Neural cell (in vitro differentiated cells): ENCODE results near the gene A2M. TPM values are rescaled to one million over a fixed set of nuclear protein-coding genes. Genes with fewer than 3 reads are reported as not detected.

Source experiments
- H2AFZ ChIP-seq: fragments of 200-600, 300-800 bp; sonication (generic), shearing (Covaris generic); 2 replicates; pipeline ENCODE4 v1.6.0; 2014; ENCODE audit warnings: low read depth, mild to moderate bottlenecking, antibody characterized with exemption, low read length, moderate library complexity
- H3F3A ChIP-seq: fragments of 200-600 bp; shearing (Covaris generic); 2 replicates; pipeline ENCODE4 v1.6.1; 2016; ENCODE audit warnings: mild to moderate bottlenecking, moderate library complexity, mixed read lengths, antibody characterized with exemption, low read length; ENCODE audit not compliant: insufficient read depth, poor library complexity, severe bottlenecking
- H3K27ac ChIP-seq: fragments of 200-600, 300-800 bp; sonication (generic), shearing (Covaris generic); 2 replicates; pipeline ENCODE4 v1.5.1; 2014; ENCODE audit warnings: mild to moderate bottlenecking, low read length, moderate library complexity
- H3K27me3 ChIP-seq: fragments of 300-800, 200-600 bp; sonication (generic), shearing (Covaris generic); 2 replicates; pipeline ENCODE4 v1.6.0; 2014; ENCODE audit warnings: mild to moderate bottlenecking, low read depth, low read length, moderate library complexity; ENCODE audit not compliant: insufficient read depth
- H3K36me3 ChIP-seq: fragments of 300-800, 200-600 bp; sonication (generic), shearing (Covaris generic); 2 replicates; pipeline ENCODE4 v1.5.1; 2014; ENCODE audit warnings: mild to moderate bottlenecking, antibody characterized with exemption, low read length, moderate library complexity; ENCODE audit not compliant: insufficient read depth
- H3K4me2 ChIP-seq: fragments of 300-800, 200-600 bp; sonication (generic), shearing (Covaris generic); 2 replicates; pipeline ENCODE4 v1.6.0; 2014; ENCODE audit warnings: mild to moderate bottlenecking, low read length
- H3K4me3 ChIP-seq: fragments of 300-800, 200-600 bp; sonication (generic), shearing (Covaris generic); 2 replicates; pipeline ENCODE4 v1.5.1; 2014; ENCODE audit warnings: mild to moderate bottlenecking, low read length, moderate library complexity
- H3K79me2 ChIP-seq: fragments of 200-600 bp; shearing (Covaris generic); replicated peaks from 2 replicates; pipeline ENCODE4 v1.6.0; 2014; ENCODE audit warnings: mild to moderate bottlenecking, low read length, moderate library complexity; ENCODE audit not compliant: insufficient read depth
- H3K9ac ChIP-seq: fragments of 300-800, 200-600 bp; sonication (generic), shearing (Covaris generic); 2 replicates; pipeline ENCODE4 v1.6.1; 2016; ENCODE audit warnings: mild to moderate bottlenecking, low read length, mixed read lengths
- H3K9me2 ChIP-seq: fragments of 200-600 bp; shearing (Covaris generic); 2 replicates; pipeline ENCODE4 v1.6.1; 2016; ENCODE audit warnings: mild to moderate bottlenecking, low read length, mixed read lengths; ENCODE audit not compliant: insufficient read depth
- H3K9me3 ChIP-seq: fragments of 200-600, 300-800 bp; sonication (generic), shearing (Covaris generic); 2 replicates; pipeline ENCODE4 v1.6.1; 2016; ENCODE audit warnings: mild to moderate bottlenecking, mixed run types, low read length, moderate library complexity, mixed read lengths
- H4K20me1 ChIP-seq: fragments of 200-600 bp; shearing (Covaris generic); 2 replicates; pipeline ENCODE4 v1.6.1; 2016; ENCODE audit warnings: mild to moderate bottlenecking, mixed run types; ENCODE audit not compliant: insufficient read depth
- EP300 ChIP-seq: fragments of 450-650 bp; conservative IDR thresholded peaks from 2 replicates; pipeline ENCODE4 v1.6.1; 2014; ENCODE audit warnings: antibody characterized with exemption, mild to moderate bottlenecking, moderate library complexity; ENCODE audit not compliant: poor library complexity, severe bottlenecking
- EZH2 ChIP-seq: fragments of 200-600, 300-800 bp; shearing (Covaris generic), sonication (generic); IDR thresholded peaks from 2 replicates; pipeline ENCODE4 v1.6.1; 2014; ENCODE audit warnings: antibody characterized with exemption, low read length, borderline replicate concordance, mild to moderate bottlenecking; ENCODE audit not compliant: insufficient read depth, poor library complexity, severe bottlenecking
- MXI1 ChIP-seq: fragments of 450-650 bp; conservative IDR thresholded peaks from 2 replicates; pipeline ENCODE4 v1.6.1; 2014; ENCODE audit warnings: antibody characterized with exemption, mild to moderate bottlenecking; ENCODE audit not compliant: poor library complexity, severe bottlenecking
- POLR2AphosphoS5 ChIP-seq: IDR thresholded peaks from 2 replicates; pipeline ENCODE4 v1.6.1; 2012
- RAD21 ChIP-seq: fragments of 450-650 bp; conservative IDR thresholded peaks from 2 replicates; pipeline ENCODE4 v1.6.1; 2014; ENCODE audit warnings: antibody characterized with exemption, mild to moderate bottlenecking, moderate library complexity
- SMC3 ChIP-seq: fragments of 450-650 bp; conservative IDR thresholded peaks from 2 replicates; pipeline ENCODE4 v1.6.1; 2014; ENCODE audit warnings: antibody characterized with exemption, mild to moderate bottlenecking, moderate library complexity; ENCODE audit not compliant: poor library complexity
- TAF1 ChIP-seq: IDR thresholded peaks from 2 replicates; pipeline ENCODE4 v1.6.1; 2012; ENCODE audit warnings: low read depth
- polyA plus RNA-seq: library from polyadenylated mRNA; depleted of rRNA; stranded (reverse); fragments of >200 nt; gene quantifications from 2 replicates; pipeline ENCODE4 v1.2.3, GENCODE V29; 2014
- TF ChIP-seq, protein P1 (sequence below): fragments of 450-650 bp; IDR thresholded peaks from 2 replicates; pipeline ENCODE4 v1.5.1; 2014; ENCODE audit warnings: antibody characterized with exemption, mild to moderate bottlenecking, moderate library complexity; ENCODE audit not compliant: poor library complexity, severe bottlenecking
- TF ChIP-seq, protein P2 (sequence below): IDR thresholded peaks from 2 replicates; pipeline ENCODE4 v1.6.1; 2012; ENCODE audit warnings: borderline replicate concordance

Gene A2M
- polyA plus RNA-seq, 1 donor from 2014 or later, result 0.09 TPM

DNA sequence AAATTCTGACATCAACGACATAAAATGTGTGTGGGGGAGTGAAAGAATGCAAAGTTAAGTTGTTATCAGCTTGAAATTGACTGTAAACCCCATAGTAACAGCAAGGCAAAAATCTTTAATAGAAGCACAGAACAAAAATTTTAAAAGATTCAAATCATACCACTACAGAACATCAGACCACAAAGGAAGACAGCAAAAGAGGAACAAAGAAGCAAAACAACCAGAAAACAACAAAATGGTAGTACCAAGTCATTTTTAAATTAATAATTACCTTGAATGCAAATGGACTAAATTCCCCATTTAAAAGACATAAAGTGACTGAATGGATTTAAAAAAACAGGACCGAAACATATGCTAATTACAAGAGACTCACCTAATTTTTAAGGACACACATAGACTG lies 31.3 kb downstream of the A2M start:
- TF ChIP-seq, protein P1, sequence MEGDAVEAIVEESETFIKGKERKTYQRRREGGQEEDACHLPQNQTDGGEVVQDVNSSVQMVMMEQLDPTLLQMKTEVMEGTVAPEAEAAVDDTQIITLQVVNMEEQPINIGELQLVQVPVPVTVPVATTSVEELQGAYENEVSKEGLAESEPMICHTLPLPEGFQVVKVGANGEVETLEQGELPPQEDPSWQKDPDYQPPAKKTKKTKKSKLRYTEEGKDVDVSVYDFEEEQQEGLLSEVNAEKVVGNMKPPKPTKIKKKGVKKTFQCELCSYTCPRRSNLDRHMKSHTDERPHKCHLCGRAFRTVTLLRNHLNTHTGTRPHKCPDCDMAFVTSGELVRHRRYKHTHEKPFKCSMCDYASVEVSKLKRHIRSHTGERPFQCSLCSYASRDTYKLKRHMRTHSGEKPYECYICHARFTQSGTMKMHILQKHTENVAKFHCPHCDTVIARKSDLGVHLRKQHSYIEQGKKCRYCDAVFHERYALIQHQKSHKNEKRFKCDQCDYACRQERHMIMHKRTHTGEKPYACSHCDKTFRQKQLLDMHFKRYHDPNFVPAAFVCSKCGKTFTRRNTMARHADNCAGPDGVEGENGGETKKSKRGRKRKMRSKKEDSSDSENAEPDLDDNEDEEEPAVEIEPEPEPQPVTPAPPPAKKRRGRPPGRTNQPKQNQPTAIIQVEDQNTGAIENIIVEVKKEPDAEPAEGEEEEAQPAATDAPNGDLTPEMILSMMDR, result no peak
- TF ChIP-seq POLR2AphosphoS5 (no peak), RAD21 (no peak), EP300 (no peak), TAF1 (no peak), EZH2 (no peak), MXI1 (no peak), SMC3 (no peak)
- TF ChIP-seq, protein P2, sequence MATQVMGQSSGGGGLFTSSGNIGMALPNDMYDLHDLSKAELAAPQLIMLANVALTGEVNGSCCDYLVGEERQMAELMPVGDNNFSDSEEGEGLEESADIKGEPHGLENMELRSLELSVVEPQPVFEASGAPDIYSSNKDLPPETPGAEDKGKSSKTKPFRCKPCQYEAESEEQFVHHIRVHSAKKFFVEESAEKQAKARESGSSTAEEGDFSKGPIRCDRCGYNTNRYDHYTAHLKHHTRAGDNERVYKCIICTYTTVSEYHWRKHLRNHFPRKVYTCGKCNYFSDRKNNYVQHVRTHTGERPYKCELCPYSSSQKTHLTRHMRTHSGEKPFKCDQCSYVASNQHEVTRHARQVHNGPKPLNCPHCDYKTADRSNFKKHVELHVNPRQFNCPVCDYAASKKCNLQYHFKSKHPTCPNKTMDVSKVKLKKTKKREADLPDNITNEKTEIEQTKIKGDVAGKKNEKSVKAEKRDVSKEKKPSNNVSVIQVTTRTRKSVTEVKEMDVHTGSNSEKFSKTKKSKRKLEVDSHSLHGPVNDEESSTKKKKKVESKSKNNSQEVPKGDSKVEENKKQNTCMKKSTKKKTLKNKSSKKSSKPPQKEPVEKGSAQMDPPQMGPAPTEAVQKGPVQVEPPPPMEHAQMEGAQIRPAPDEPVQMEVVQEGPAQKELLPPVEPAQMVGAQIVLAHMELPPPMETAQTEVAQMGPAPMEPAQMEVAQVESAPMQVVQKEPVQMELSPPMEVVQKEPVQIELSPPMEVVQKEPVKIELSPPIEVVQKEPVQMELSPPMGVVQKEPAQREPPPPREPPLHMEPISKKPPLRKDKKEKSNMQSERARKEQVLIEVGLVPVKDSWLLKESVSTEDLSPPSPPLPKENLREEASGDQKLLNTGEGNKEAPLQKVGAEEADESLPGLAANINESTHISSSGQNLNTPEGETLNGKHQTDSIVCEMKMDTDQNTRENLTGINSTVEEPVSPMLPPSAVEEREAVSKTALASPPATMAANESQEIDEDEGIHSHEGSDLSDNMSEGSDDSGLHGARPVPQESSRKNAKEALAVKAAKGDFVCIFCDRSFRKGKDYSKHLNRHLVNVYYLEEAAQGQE, result no peak
- H3K27ac ChIP-seq, result no peak overlapping the region
- H3K4me3 ChIP-seq, result no peak overlapping the region
- no peaks in the 10 kb centered on the region for H3K36me3 ChIP-seq
- no peak overlapping the region for H3K4me2 ChIP-seq
- no peak overlapping the region for H2AFZ ChIP-seq
- H3K9ac ChIP-seq, result no peak overlapping the region
- H4K20me1 ChIP-seq, result no peaks in the 10 kb centered on the region
- no peaks in the 10 kb centered on the region for H3K79me2 ChIP-seq
- H3K9me3 ChIP-seq, result no peaks in the 10 kb centered on the region
- no peaks in the 10 kb centered on the region for H3K27me3 ChIP-seq
- H3K9me2 ChIP-seq, result no peaks in the 10 kb centered on the region
- H3F3A ChIP-seq, result no peaks in the 10 kb centered on the region

GRCh38 chr12:9083793-9084192 lies 31.9 kb downstream of the A2M start:
- no peak overlapping the region for H3K9ac ChIP-seq
- H3K79me2 ChIP-seq, result no peaks in the 10 kb centered on the region
- TF ChIP-seq, protein P2, result no peak
- TF ChIP-seq TAF1, result no peak
- no peak for TF ChIP-seq POLR2AphosphoS5
- TF ChIP-seq MXI1, result no peak
- no peak for TF ChIP-seq EZH2
- no peak for TF ChIP-seq RAD21
- TF ChIP-seq, protein P1, result no peak
- no peak for TF ChIP-seq SMC3
- no peak for TF ChIP-seq EP300

More at GRCh38 chr12:9083793-9084192, 31.9 kb downstream of the A2M start:
- H3K27me3 ChIP-seq, result no peaks in the 10 kb centered on the region
- H3K4me3 ChIP-seq, result no peak overlapping the region
- H4K20me1 ChIP-seq, result no peaks in the 10 kb centered on the region
- no peaks in the 10 kb centered on the region for H3K9me2 ChIP-seq
- H3K36me3 ChIP-seq, result no peaks in the 10 kb centered on the region
- H3K27ac ChIP-seq, result no peak overlapping the region
- H2AFZ ChIP-seq, result no peak overlapping the region
- H3F3A ChIP-seq, result no peaks in the 10 kb centered on the region
- no peak overlapping the region for H3K4me2 ChIP-seq
- no peaks in the 10 kb centered on the region for H3K9me3 ChIP-seq
